Measurements from ENCODE around the gene ELF2.

Gene ELF2

DNA sequence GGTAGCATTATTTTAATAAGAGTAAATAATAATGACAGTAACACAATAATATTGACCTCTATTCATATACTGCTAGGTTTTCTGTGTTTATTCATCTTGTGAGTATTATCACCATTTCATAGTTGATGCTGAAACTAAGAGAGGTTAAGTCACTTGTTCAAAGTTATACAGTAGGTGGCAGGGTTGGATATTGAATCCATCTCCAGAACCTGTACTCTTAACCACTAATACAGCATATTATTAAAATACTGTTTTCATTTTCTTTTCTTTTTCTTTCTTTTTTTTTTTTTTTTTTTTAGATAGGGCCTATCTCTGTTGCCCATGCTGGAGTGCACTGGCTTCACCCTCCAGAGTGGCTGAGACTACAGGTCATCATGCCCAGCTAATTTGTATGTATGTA, 7.1 kb upstream of the ELF2 start:
- TF ChIP-seq ZFP69B (tag by site-specific recombination; IDR thresholded peaks at IDR 0.05) (no peak), ZNF423 (tag by site-specific recombination; IDR thresholded peaks at IDR 0.05) (no peak), ZNF239 (tag by site-specific recombination; IDR thresholded peaks at IDR 0.05) (no peak), ZNF664 (tag by site-specific recombination; IDR thresholded peaks at IDR 0.05) (peak; percentile 47; the same call in 1 of the 2 replicates), YY1 (tag by site-specific recombination; IDR thresholded peaks at IDR 0.05) (no peak), ZBTB48 (tag by site-specific recombination; IDR thresholded peaks at IDR 0.05) (no peak), ZNF76 (tag by site-specific recombination; IDR thresholded peaks at IDR 0.05; ENCODE audit: borderline replicate concordance, low read depth) (no peak), ZNF473 (tag by site-specific recombination; IDR thresholded peaks at IDR 0.05) (no peak), ZNF561 (tag by site-specific recombination; IDR thresholded peaks at IDR 0.05; ENCODE audit: borderline replicate concordance) (no peak), ZNF555 (tag by site-specific recombination; conservative IDR thresholded peaks at IDR 0.05) (no peak), ZBTB20 (tag by site-specific recombination; IDR thresholded peaks at IDR 0.05) (no peak), ZNF777 (tag by site-specific recombination; IDR thresholded peaks at IDR 0.05; ENCODE audit: borderline replicate concordance) (no peak), ZNF670 (tag by site-specific recombination; IDR thresholded peaks at IDR 0.05; ENCODE audit: low read depth) (no peak), ZNF48 (tag by site-specific recombination; IDR thresholded peaks at IDR 0.05) (no peak), ZNF654 (tag by site-specific recombination; IDR thresholded peaks at IDR 0.05; ENCODE audit: low read depth) (peak; percentile 49), ZNF433 (tag by site-specific recombination; IDR thresholded peaks at IDR 0.05; ENCODE audit: low read depth) (no peak)
- TF ChIP-seq, protein P1, sequence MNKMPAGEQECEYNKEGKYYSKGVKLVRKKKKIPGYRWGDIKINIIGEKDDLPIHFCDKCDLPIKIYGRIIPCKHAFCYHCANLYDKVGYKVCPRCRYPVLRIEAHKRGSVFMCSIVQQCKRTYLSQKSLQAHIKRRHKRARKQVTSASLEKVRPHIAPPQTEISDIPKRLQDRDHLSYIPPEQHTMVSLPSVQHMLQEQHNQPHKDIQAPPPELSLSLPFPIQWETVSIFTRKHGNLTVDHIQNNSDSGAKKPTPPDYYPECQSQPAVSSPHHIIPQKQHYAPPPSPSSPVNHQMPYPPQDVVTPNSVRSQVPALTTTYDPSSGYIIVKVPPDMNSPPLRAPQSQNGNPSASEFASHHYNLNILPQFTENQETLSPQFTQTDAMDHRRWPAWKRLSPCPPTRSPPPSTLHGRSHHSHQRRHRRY (tag by site-specific recombination; IDR thresholded peaks at IDR 0.05) = no peak
- CTCF ChIA-PET = interaction anchor here (0.6 to 1.6 kb wide), 2 partner anchors 14 to 112 kb away, joined by 3 to 4 read pairs; no protein-coding TSS in a partner anchor

DNA sequence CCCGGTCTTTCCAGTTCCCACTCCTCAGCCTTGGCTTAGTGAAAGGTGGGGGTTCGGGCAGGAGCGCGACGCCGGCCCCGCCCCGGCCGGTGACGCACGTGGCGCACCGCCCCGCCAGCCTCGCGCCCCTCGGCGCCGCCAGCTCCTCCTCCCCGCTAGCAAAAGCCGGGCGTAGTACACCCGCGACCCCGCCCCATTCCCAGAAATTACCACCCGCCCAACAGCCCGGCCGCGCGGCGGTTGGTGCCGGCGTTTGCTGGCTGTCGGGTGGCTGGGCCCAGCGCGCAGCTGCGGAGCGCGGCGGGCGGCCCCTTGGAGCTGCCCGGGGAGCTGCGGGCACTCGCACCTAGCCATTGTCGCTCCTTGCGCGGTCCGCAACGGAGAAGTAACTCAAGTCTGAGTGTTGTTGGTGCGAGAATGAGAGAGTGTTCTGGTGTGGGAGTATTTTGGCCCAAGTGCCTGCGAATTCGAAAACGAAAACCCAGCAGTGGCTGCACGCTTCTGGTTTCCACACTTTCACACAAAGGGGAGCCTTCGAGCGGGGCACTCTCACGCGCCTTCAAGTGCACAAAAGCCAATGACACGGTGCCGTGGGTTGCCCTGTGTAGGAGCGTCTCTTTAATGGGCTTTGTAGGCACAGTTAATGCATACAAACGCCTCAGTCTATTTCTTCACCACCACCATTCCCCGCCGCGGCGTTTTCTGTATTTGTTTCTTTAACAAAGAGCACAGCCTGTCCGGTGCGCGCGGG, 1.0 kb upstream of the ELF2 start:
- Histone ChIP-seq H3K27ac (ENCODE audit: extremely low read depth, low read depth, low read length) (peak overlapping the region; percentile 96), H3K36me3 (ENCODE audit: control insufficient read depth in 2 of 2, insufficient read depth in 1 of 2, low read length in 2 of 2) (no peaks in the 10 kb centered on the region), H3K9me3 (ENCODE audit: control insufficient read depth, insufficient read depth, low read depth, low read length) (no peaks in the 10 kb centered on the region), H3K4me1 (ENCODE audit: control insufficient read depth, insufficient read depth, low read length) (no peaks in the 10 kb centered on the region), H3K4me3 (ENCODE audit: low read depth, low read length) (peak overlapping the region; percentile 82)
- POLR2A ChIA-PET = interaction anchor here (0.9 to 3.3 kb wide), 13 partner anchors 10 to 163 kb away, joined by 3 to 28 read pairs (median 5); partner anchors contain the start of genes NAA15, NDUFC1 and NOCT
- CTCF ChIA-PET = no interaction called here
- TF ChIP-seq ZXDB (tag by site-specific recombination; IDR thresholded peaks at IDR 0.05) (peak; percentile 73), ZNF2 (tag by site-specific recombination; IDR thresholded peaks at IDR 0.05) (peak; percentile 13; the same call in 1 of the 2 replicates), ZNF530 (tag by site-specific recombination; IDR thresholded peaks at IDR 0.05; ENCODE audit: low read depth) (no peak), ZNF248 (tag by site-specific recombination; IDR thresholded peaks at IDR 0.05) (no peak), ZNF423 (tag by site-specific recombination; IDR thresholded peaks at IDR 0.05) (0 out of 2 replicates have a peak, but pooled peaks have one; percentile 44), ZBTB7A (tag by site-specific recombination; IDR thresholded peaks at IDR 0.05; ENCODE audit: low read depth) (no peak), ZNF23 (tag by site-specific recombination; IDR thresholded peaks at IDR 0.05; ENCODE audit: borderline replicate concordance) (no peak), ZNF19 (tag by site-specific recombination; IDR thresholded peaks at IDR 0.05; ENCODE audit: low read depth) (no peak), OVOL3 (tag by site-specific recombination; IDR thresholded peaks at IDR 0.05) (no peak), ZNF335 (tag by site-specific recombination; conservative IDR thresholded peaks at IDR 0.05) (peak; percentile 60; the same call in 1 of the 2 replicates), ZNF544 (tag by site-specific recombination; IDR thresholded peaks at IDR 0.05) (no peak), ZBTB8A (tag by site-specific recombination; IDR thresholded peaks at IDR 0.05) (peak; percentile 91), ZNF558 (tag by site-specific recombination; IDR thresholded peaks at IDR 0.05) (no peak)
- TF ChIP-seq, protein P2, sequence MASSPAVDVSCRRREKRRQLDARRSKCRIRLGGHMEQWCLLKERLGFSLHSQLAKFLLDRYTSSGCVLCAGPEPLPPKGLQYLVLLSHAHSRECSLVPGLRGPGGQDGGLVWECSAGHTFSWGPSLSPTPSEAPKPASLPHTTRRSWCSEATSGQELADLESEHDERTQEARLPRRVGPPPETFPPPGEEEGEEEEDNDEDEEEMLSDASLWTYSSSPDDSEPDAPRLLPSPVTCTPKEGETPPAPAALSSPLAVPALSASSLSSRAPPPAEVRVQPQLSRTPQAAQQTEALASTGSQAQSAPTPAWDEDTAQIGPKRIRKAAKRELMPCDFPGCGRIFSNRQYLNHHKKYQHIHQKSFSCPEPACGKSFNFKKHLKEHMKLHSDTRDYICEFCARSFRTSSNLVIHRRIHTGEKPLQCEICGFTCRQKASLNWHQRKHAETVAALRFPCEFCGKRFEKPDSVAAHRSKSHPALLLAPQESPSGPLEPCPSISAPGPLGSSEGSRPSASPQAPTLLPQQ (tag by site-specific recombination; IDR thresholded peaks at IDR 0.05) = peak; percentile 28; the same call in 1 of the 2 replicates
- TF ChIP-seq, protein P3, sequence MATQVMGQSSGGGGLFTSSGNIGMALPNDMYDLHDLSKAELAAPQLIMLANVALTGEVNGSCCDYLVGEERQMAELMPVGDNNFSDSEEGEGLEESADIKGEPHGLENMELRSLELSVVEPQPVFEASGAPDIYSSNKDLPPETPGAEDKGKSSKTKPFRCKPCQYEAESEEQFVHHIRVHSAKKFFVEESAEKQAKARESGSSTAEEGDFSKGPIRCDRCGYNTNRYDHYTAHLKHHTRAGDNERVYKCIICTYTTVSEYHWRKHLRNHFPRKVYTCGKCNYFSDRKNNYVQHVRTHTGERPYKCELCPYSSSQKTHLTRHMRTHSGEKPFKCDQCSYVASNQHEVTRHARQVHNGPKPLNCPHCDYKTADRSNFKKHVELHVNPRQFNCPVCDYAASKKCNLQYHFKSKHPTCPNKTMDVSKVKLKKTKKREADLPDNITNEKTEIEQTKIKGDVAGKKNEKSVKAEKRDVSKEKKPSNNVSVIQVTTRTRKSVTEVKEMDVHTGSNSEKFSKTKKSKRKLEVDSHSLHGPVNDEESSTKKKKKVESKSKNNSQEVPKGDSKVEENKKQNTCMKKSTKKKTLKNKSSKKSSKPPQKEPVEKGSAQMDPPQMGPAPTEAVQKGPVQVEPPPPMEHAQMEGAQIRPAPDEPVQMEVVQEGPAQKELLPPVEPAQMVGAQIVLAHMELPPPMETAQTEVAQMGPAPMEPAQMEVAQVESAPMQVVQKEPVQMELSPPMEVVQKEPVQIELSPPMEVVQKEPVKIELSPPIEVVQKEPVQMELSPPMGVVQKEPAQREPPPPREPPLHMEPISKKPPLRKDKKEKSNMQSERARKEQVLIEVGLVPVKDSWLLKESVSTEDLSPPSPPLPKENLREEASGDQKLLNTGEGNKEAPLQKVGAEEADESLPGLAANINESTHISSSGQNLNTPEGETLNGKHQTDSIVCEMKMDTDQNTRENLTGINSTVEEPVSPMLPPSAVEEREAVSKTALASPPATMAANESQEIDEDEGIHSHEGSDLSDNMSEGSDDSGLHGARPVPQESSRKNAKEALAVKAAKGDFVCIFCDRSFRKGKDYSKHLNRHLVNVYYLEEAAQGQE (tag by site-specific recombination; IDR thresholded peaks at IDR 0.05) = 0 out of 2 replicates have a peak, but pooled peaks have one; percentile 19

More for the DNA sequence above, 7.1 kb upstream of the ELF2 start:
- POLR2A ChIA-PET = no interaction called here
- no peak overlapping the region for H3K27ac ChIP-seq (ENCODE audit: extremely low read depth, low read depth, low read length)
- no peaks in the 10 kb centered on the region for H3K9me3 ChIP-seq (ENCODE audit: control insufficient read depth, insufficient read depth, low read depth, low read length)
- H3K36me3 ChIP-seq (ENCODE audit: control insufficient read depth in 2 of 2, insufficient read depth in 1 of 2, low read length in 2 of 2) = no peaks in the 10 kb centered on the region
- no peak overlapping the region for H3K4me3 ChIP-seq (ENCODE audit: low read depth, low read length)
- H3K4me1 ChIP-seq (ENCODE audit: control insufficient read depth, insufficient read depth, low read length) = no peaks in the 10 kb centered on the region
